Nephron progenitor cell (in vitro differentiated cells): ENCODE data around the gene ALDH9A1.
"Not testable (repeated sequence)": the region's sequence is repeated elsewhere in the genome, so short reads cannot be mapped to it uniquely, and the experiment has no call there.

ENCODE experiments used
- DNase-seq: peaks from one replicate; pipeline ENCODE4 v3.0.0; 2021
- H3K27ac Mint-ChIP-seq: 2 replicates; pipeline ENCODE4 v1.8.0; 2021; ENCODE audit warnings: mild to moderate bottlenecking, moderate library complexity, mixed read lengths
- H3K27me3 Mint-ChIP-seq: 2 replicates; pipeline ENCODE4 v1.8.0; 2021; ENCODE audit warnings: mild to moderate bottlenecking, low read depth, mixed read lengths; ENCODE audit not compliant: poor library complexity
- H3K36me3 Mint-ChIP-seq: 2 replicates; pipeline ENCODE4 v1.8.0; 2021; ENCODE audit warnings: low read depth, mixed read lengths
- H3K4me1 Mint-ChIP-seq: 2 replicates; pipeline ENCODE4 v1.8.0; 2021; ENCODE audit warnings: mixed read lengths
- H3K4me3 Mint-ChIP-seq: 2 replicates; pipeline ENCODE4 v1.8.0; 2021; ENCODE audit warnings: mild to moderate bottlenecking, moderate library complexity, mixed read lengths
- H3K9me3 Mint-ChIP-seq: 2 replicates; pipeline ENCODE4 v1.8.0; 2021; ENCODE audit warnings: mild to moderate bottlenecking, moderate library complexity, mixed read lengths
- CTCF ChIP-seq: fragments of 200-600 bp; sonication (generic); IDR thresholded peaks from 2 replicates; pipeline ENCODE4 v1.5.0; 2021; ENCODE audit warnings: antibody characterized with exemption

Gene ALDH9A1

GRCh38 chr1:165683848-165684485 lies 14.4 kb downstream of the ALDH9A1 start:
- DNase-seq: no peak
- Mint-ChIP-seq H3K36me3 (peaks cover 81% of the 10 kb centered on the region), H3K4me1 (no peaks in the 10 kb centered on the region), H3K9me3 (peaks cover 26% of the 10 kb centered on the region), H3K4me3 (no peak overlapping the region), H3K27me3 (no peaks in the 10 kb centered on the region), H3K27ac (no peak overlapping the region)
- no peak for TF ChIP-seq CTCF

- not testable (repeated sequence) for H3K4me1 Mint-ChIP-seq, H3K27me3 Mint-ChIP-seq, H3K4me3 Mint-ChIP-seq, H3K27ac Mint-ChIP-seq, DNase-seq
- Mint-ChIP-seq H3K36me3 (peaks cover 77% of the 10 kb centered on the region), H3K9me3 (peaks cover 11% of the 10 kb centered on the region)
These were observed 17.6 kb downstream of the ALDH9A1 start for GRCh38 chr1:165680773-165681172.

- Mint-ChIP-seq H3K4me1 (no peaks in the 10 kb centered on the region), H3K27me3 (no peaks in the 10 kb centered on the region), H3K9me3 (peaks cover 16% of the 10 kb centered on the region), H3K36me3 (peaks cover 77% of the 10 kb centered on the region), H3K4me3 (no peak overlapping the region), H3K27ac (no peak overlapping the region)
- TF ChIP-seq CTCF: no peak
- no peak for DNase-seq
These were observed 18.1 kb downstream of the ALDH9A1 start for GRCh38 chr1:165680303-165680702.

- H3K27ac Mint-ChIP-seq: no peak overlapping the region
These were observed 18.9 kb downstream of the ALDH9A1 start for GRCh38 chr1:165679282-165680036.

GRCh38 chr1:165678509-165678908 lies 19.9 kb downstream of the ALDH9A1 start:
- DNase-seq: no peak
- no peak for TF ChIP-seq CTCF
- H3K27ac Mint-ChIP-seq: no peak overlapping the region
- no peaks in the 10 kb centered on the region for H3K4me1 Mint-ChIP-seq
- H3K9me3 Mint-ChIP-seq: peaks cover 18% of the 10 kb centered on the region
- no peaks in the 10 kb centered on the region for H3K27me3 Mint-ChIP-seq
- H3K36me3 Mint-ChIP-seq: peaks cover 77% of the 10 kb centered on the region
- H3K4me3 Mint-ChIP-seq: no peak overlapping the region

More at GRCh38 chr1:165679282-165680036, 18.9 kb downstream of the ALDH9A1 start:
- no peaks in the 10 kb centered on the region for H3K4me1 Mint-ChIP-seq
- no peak for TF ChIP-seq CTCF
- no peak for DNase-seq
- H3K27me3 Mint-ChIP-seq: no peaks in the 10 kb centered on the region
- H3K9me3 Mint-ChIP-seq: peaks cover 18% of the 10 kb centered on the region
- H3K36me3 Mint-ChIP-seq: peaks cover 77% of the 10 kb centered on the region
- no peak overlapping the region for H3K4me3 Mint-ChIP-seq

GRCh38 chr1:165675794-165676193 lies 22.6 kb downstream of the ALDH9A1 start:
- TF ChIP-seq CTCF: no peak
- no peak overlapping the region for H3K4me3 Mint-ChIP-seq
- H3K4me1 Mint-ChIP-seq: no peaks in the 10 kb centered on the region
- peaks cover 18% of the 10 kb centered on the region for H3K9me3 Mint-ChIP-seq
- peaks cover 77% of the 10 kb centered on the region for H3K36me3 Mint-ChIP-seq
- no peak for DNase-seq
- no peak overlapping the region for H3K27ac Mint-ChIP-seq
- peaks cover 3% of the 10 kb centered on the region for H3K27me3 Mint-ChIP-seq
